Parathyroid adenoma (tissue), 2 donors: ENCODE results near the gene NT5DC3.
"Not testable (repeated sequence)": the region's sequence is repeated elsewhere in the genome, so short reads cannot be mapped to it uniquely, and the experiment has no call there.

Experiments
- H2AFZ ChIP-seq: fragments of 300-600 bp; sonication (generic); one replicate; pipeline ENCODE4 v1.7.0; 2017; ENCODE audit warnings: antibody characterized with exemption, mild to moderate bottlenecking
- H3K27ac ChIP-seq: fragments of 300-600 bp; sonication (generic); one replicate; pipeline ENCODE4 v1.7.0; 2017
- H3K27me3 ChIP-seq: fragments of 300-600 bp; sonication (generic); one replicate; pipeline ENCODE4 v1.7.0; 2017; ENCODE audit warnings: low read length; ENCODE audit not compliant: control insufficient read depth, insufficient read depth
- H3K36me3 ChIP-seq: fragments of 300-600 bp; sonication (generic); one replicate; pipeline ENCODE4 v1.7.0; 2017; ENCODE audit warnings: low read length; ENCODE audit not compliant: control insufficient read depth, insufficient read depth
- H3K4me1 ChIP-seq: fragments of 300-600 bp; sonication (generic); one replicate; pipeline ENCODE4 v1.7.0; 2017; ENCODE audit warnings: control low read depth
- H3K4me2 ChIP-seq: fragments of 300-600 bp; sonication (generic); one replicate; pipeline ENCODE4 v1.7.0; 2017; ENCODE audit warnings: low read length
- H3K4me3 ChIP-seq: fragments of 300-600 bp; sonication (generic); one replicate; pipeline ENCODE4 v1.7.0; 2017; ENCODE audit warnings: low read depth, low read length
- H3K79me2 ChIP-seq: fragments of 300-600 bp; sonication (generic); one replicate; pipeline ENCODE4 v1.7.0; 2017; ENCODE audit warnings: control low read depth
- H3K9ac ChIP-seq: fragments of 300-600 bp; sonication (generic); one replicate; pipeline ENCODE4 v1.7.0; 2017; ENCODE audit warnings: mild to moderate bottlenecking
- H3K9me3 ChIP-seq: fragments of 300-600 bp; sonication (generic); one replicate; pipeline ENCODE4 v1.7.0; 2017; ENCODE audit warnings: low read length; ENCODE audit not compliant: control insufficient read depth
- CTCF ChIP-seq: fragments of 300-600 bp; sonication (generic); IDR thresholded peaks from one replicate; pipeline ENCODE4 v1.7.0; 2017; ENCODE audit warnings: antibody characterized with exemption, mild to moderate bottlenecking
- donor health status: primary hyperparathyroidism.

NT5DC3 gene

GRCh38 chr12:103839609-103840461 lies 1.2 kb downstream of the NT5DC3 start:
- TF ChIP-seq CTCF = no peak
- Histone ChIP-seq H3K79me2 (no peaks in the 10 kb centered on the region), H3K9ac (no peak overlapping the region), H3K4me3 (no peak overlapping the region), H3K36me3 (no peaks in the 10 kb centered on the region), H3K9me3 (no peaks in the 10 kb centered on the region), H3K4me1 (peaks cover 2% of the 10 kb centered on the region), H3K27me3 (no peaks in the 10 kb centered on the region), H3K27ac (no peak overlapping the region), H2AFZ (no peak overlapping the region), H3K4me2 (peak overlapping the region; percentile 99)

GRCh38 chr12:103839103-103839502 lies 1.9 kb downstream of the NT5DC3 start:
- no peak overlapping the region for H2AFZ ChIP-seq
- TF ChIP-seq CTCF = no peak
- no peaks in the 10 kb centered on the region for H3K36me3 ChIP-seq
- H3K4me1 ChIP-seq = peaks cover 2% of the 10 kb centered on the region
- no peak overlapping the region for H3K4me3 ChIP-seq
- H3K79me2 ChIP-seq = no peaks in the 10 kb centered on the region
- H3K27ac ChIP-seq = no peak overlapping the region
- H3K9me3 ChIP-seq = no peaks in the 10 kb centered on the region
- no peak overlapping the region for H3K4me2 ChIP-seq
- H3K27me3 ChIP-seq = no peaks in the 10 kb centered on the region
- H3K9ac ChIP-seq = no peak overlapping the region

GRCh38 chr12:103838254-103838914 lies 2.6 kb downstream of the NT5DC3 start:
- no peak overlapping the region for H3K9ac ChIP-seq
- H3K27ac ChIP-seq = no peak overlapping the region
- no peaks in the 10 kb centered on the region for H3K79me2 ChIP-seq
- H3K4me3 ChIP-seq = no peak overlapping the region
- no peak for TF ChIP-seq CTCF
- H3K4me1 ChIP-seq = peaks cover 2% of the 10 kb centered on the region
- H3K9me3 ChIP-seq = no peaks in the 10 kb centered on the region
- H3K27me3 ChIP-seq = no peaks in the 10 kb centered on the region
- H3K4me2 ChIP-seq = no peak overlapping the region
- H3K36me3 ChIP-seq = no peaks in the 10 kb centered on the region
- H2AFZ ChIP-seq = no peak overlapping the region

GRCh38 chr12:103836345-103836744 lies 4.7 kb downstream of the NT5DC3 start:
- Histone ChIP-seq H3K9me3 (no peaks in the 10 kb centered on the region), H3K9ac (no peak overlapping the region), H3K27me3 (no peaks in the 10 kb centered on the region), H3K36me3 (no peaks in the 10 kb centered on the region), H3K4me3 (no peak overlapping the region), H3K27ac (no peak overlapping the region), H3K4me1 (no peaks in the 10 kb centered on the region), H2AFZ (no peak overlapping the region), H3K79me2 (no peaks in the 10 kb centered on the region), H3K4me2 (no peak overlapping the region)
- no peak for TF ChIP-seq CTCF

GRCh38 chr12:103835747-103836335 lies 5.2 kb downstream of the NT5DC3 start:
- not testable (repeated sequence) for H3K4me2 ChIP-seq, H3K9me3 ChIP-seq, H3K36me3 ChIP-seq, H3K4me3 ChIP-seq, H3K9ac ChIP-seq, H3K79me2 ChIP-seq, H3K4me1 ChIP-seq, H3K27me3 ChIP-seq, H2AFZ ChIP-seq, H3K27ac ChIP-seq
